GM12873 (cell line): ENCODE results near the gene OSBPL1A.

ENCODE experiments used
- TF ChIP-seq, protein P1 (sequence below): IDR thresholded peaks from 2 replicates; pipeline ENCODE4 v1.5.1; 2012; ENCODE audit warnings: low read depth, mild to moderate bottlenecking, moderate library complexity, low read length, control low read depth; ENCODE audit not compliant: insufficient read depth; ENCODE audit errors: missing control alignments

Gene OSBPL1A

DNA sequence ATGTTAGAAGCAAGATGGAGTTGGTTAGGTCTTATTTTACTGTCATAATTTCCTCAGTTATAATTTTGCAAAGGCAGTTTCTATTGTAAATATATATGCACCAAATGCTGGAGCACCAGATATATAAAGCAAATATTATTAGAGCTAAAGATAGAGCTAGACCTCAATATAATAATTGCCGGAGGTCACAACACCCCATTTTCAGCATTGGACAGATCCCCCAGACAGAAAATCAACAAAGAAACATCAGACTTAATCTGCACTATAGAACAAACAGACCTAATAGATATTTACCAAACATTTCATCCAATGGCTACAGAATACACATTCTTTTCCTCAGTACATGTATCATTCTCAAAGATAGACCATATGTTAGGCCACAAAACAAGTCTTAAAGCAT lies 143.6 kb downstream of the OSBPL1A start:
- TF ChIP-seq, protein P1, sequence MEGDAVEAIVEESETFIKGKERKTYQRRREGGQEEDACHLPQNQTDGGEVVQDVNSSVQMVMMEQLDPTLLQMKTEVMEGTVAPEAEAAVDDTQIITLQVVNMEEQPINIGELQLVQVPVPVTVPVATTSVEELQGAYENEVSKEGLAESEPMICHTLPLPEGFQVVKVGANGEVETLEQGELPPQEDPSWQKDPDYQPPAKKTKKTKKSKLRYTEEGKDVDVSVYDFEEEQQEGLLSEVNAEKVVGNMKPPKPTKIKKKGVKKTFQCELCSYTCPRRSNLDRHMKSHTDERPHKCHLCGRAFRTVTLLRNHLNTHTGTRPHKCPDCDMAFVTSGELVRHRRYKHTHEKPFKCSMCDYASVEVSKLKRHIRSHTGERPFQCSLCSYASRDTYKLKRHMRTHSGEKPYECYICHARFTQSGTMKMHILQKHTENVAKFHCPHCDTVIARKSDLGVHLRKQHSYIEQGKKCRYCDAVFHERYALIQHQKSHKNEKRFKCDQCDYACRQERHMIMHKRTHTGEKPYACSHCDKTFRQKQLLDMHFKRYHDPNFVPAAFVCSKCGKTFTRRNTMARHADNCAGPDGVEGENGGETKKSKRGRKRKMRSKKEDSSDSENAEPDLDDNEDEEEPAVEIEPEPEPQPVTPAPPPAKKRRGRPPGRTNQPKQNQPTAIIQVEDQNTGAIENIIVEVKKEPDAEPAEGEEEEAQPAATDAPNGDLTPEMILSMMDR: no peak

DNA sequence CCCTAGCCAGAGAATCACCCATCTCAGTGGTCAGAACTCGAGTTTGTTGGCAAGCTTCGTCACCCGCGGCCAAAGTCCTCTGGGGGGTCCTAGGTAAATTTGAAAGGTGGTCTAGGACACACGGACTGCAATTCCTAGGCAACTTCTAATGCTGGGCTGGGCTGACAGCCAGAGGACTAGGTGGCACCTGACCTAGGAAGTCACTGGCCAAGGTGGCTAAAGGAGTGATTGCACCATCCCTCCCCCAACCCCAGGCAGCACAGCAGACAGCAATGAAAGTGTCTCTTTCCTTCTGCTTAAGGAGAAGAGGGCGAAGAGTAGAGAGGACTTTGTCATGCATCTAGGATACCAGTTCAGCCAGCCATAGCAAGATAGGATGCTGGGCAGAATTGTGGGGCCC lies 147.9 kb downstream of the OSBPL1A start:
- TF ChIP-seq, protein P1: no peak

DNA sequence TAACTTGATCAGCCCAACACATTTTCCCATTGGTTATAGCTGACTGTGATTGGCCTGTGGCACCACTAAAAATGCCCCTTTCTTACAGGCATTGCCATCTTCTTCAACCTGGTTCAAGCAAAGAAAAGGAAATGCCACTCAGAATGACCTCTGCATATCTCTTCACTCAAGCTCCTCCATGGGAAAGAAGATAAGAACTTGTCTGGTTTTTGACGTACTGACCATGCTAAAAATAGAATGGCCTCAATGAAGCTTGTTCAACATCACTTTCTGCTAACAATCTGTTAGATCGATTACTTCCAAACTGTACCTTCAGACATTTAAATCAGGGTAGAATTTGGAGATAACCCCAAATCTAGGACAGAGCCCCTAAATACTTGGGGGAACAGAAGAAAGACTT lies 149.3 kb downstream of the OSBPL1A start:
- TF ChIP-seq, protein P1: no peak

DNA sequence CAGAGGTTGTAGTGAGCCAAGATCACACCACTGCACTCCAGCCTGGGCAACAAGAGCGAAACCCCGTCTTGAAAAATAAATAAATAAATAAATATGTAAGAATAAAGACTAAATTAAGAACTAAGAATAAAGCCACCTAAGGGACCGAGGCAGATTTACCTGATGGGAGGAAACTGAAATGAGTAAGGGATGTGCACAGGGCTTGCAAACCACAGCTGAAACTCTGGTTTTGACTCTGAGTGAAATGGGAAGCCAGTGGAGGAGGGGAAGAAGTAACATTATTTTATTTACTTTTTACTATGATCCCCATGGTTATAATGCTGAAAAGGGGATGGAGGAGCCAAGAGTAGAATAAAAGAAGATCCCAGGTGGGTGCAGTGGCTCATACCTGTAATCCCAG lies 151.5 kb downstream of the OSBPL1A start:
- TF ChIP-seq, protein P1: no peak

DNA sequence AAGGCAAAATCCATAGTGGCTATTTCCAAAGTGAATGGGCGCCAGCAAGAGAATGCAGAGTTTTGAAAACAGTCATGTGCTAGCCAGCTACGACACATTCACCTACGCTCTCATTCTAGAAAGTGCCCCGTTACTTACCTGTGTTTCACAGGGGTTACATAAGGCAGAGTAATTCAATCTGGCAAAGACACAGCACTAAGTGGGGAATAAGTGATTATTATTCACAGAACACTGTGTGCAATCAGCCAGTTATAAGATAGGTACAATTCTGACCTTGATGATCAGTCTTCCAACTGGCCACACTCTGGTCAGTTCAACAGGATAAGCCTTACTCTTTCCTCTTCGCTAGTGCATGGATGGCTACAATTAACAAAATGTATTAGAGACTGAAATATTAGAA lies 152.9 kb downstream of the OSBPL1A start:
- TF ChIP-seq, protein P1: no peak

DNA sequence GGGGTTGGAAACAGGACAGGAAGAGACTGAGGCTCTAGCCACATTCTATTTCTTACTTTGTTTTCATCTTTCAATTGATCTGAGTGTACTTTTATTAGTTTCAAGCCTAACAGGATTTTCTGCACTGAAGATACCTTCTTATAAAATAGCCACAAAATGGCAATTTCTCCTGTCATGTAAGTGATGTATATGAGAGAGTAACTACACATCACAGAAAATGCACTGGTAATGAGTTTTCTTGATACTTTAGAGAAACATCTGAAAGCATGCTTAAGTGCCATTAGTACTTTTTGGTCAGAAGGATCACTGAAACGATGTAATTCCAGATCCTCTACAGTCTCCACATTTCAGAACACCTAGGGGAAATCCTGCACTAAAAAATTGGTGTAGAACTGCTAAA lies 153.9 kb downstream of the OSBPL1A start:
- TF ChIP-seq, protein P1: no peak

DNA sequence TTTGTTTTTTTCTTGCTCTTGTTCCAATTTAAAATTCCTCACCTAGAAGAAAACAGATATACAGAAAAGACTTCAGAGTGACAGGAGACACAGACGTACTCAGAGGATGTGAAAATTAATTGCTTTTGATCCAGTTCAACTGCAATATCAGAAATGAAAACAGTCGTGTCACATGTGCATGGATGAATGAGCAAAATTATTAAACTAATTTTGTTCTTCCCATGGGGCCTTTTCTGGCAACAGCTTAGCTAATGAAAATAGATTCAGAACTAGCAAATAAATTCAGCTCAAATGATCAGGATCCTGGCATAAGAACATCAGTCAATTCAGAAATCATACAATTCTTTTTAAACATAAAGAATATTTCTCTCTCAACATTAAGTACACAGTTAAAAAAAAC lies 158.3 kb downstream of the OSBPL1A start:
- TF ChIP-seq, protein P1: no peak

DNA sequence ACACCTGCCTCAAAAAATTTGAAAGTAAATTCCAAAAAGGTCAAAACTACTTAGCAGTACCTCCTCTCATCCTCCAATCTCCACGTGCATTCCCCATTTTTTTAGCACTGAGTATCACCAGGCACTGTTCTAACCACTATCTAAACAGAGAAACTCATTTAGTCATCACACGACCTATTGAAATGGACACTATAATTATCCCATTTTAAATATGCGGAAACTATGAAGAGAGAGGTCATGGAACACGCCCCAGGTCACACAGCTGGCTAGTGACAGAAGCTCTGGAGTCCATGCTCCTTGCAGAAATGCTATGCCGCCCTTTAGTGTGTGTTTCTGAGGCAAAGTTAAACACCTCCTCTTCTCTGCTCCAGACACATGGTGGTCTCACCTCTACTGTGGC lies 159.2 kb downstream of the OSBPL1A start:
- TF ChIP-seq, protein P1: no peak
